GM21390 (cell line): ENCODE measurements around the gene SUPT20HL1.
"Not testable (repeated sequence)": the region's sequence is repeated elsewhere in the genome, so short reads cannot be mapped to it uniquely, and the experiment has no call there.

Source experiments
- ATAC-seq: cut with Tn5 transposase; IDR thresholded peaks from one replicate; pipeline ENCODE4 v1.9.1; 2021; ENCODE audit not compliant: unreplicated experiment

The SUPT20HL1 gene

GRCh38 chrX:24362089-24362745 lies 1.8 kb downstream of the SUPT20HL1 start:
- ATAC-seq, result not testable (repeated sequence)

GRCh38 chrX:24363432-24364181 lies 3.2 kb downstream of the SUPT20HL1 start:
- not testable (repeated sequence) for ATAC-seq

GRCh38 chrX:24364326-24364725 lies 3.9 kb downstream of the SUPT20HL1 start:
- ATAC-seq, result no peak

- no peak for ATAC-seq
These were observed 4.6 kb downstream of the SUPT20HL1 start for GRCh38 chrX:24364851-24365538.

- not testable (repeated sequence) for ATAC-seq
These were observed 6.4 kb downstream of the SUPT20HL1 start for GRCh38 chrX:24366762-24367400.

- no peak for ATAC-seq
These were observed 9.4 kb downstream of the SUPT20HL1 start for GRCh38 chrX:24369816-24370215.

- ATAC-seq, result peak; percentile 70
These were observed 11.0 kb downstream of the SUPT20HL1 start for GRCh38 chrX:24371391-24371972.

- no peak for ATAC-seq
These were observed 11.8 kb downstream of the SUPT20HL1 start for GRCh38 chrX:24372021-24372763.

GRCh38 chrX:24375600-24376131 lies 15.2 kb downstream of the SUPT20HL1 start:
- ATAC-seq, result no peak

GRCh38 chrX:24376403-24376802 lies 16.0 kb downstream of the SUPT20HL1 start:
- ATAC-seq, result no peak

- no peak for ATAC-seq
These were observed 16.8 kb downstream of the SUPT20HL1 start for GRCh38 chrX:24377195-24377594.

- no peak for ATAC-seq
These were observed 17.6 kb downstream of the SUPT20HL1 start for GRCh38 chrX:24377911-24378468.

GRCh38 chrX:24378706-24379105 lies 18.3 kb downstream of the SUPT20HL1 start:
- no peak for ATAC-seq

- no peak for ATAC-seq
These were observed 20.1 kb downstream of the SUPT20HL1 start for GRCh38 chrX:24380262-24381187.

- ATAC-seq, result not testable (repeated sequence)
These were observed 21.9 kb downstream of the SUPT20HL1 start for GRCh38 chrX:24382315-24382714.

- ATAC-seq, result no peak
These were observed 27.3 kb downstream of the SUPT20HL1 start for GRCh38 chrX:24387724-24388123.

GRCh38 chrX:24391389-24391788 lies 30.9 kb downstream of the SUPT20HL1 start:
- ATAC-seq, result no peak

GRCh38 chrX:24391843-24392242 lies 31.4 kb downstream of the SUPT20HL1 start:
- ATAC-seq, result no peak

- ATAC-seq, result no peak
These were observed 32.3 kb downstream of the SUPT20HL1 start for GRCh38 chrX:24392709-24393108.
